ENCODE results near the gene DLG2. TPM values are rescaled to one million over a fixed set of nuclear protein-coding genes. Genes with fewer than 3 reads are reported as not detected.
"Not testable (repeated sequence)": the region's sequence is repeated elsewhere in the genome, so short reads cannot be mapped to it uniquely, and the experiment has no call there.

The DLG2 gene
- total RNA-seq, 2 donors from 2014 or later: 3.8 to 16.4 TPM

DNA sequence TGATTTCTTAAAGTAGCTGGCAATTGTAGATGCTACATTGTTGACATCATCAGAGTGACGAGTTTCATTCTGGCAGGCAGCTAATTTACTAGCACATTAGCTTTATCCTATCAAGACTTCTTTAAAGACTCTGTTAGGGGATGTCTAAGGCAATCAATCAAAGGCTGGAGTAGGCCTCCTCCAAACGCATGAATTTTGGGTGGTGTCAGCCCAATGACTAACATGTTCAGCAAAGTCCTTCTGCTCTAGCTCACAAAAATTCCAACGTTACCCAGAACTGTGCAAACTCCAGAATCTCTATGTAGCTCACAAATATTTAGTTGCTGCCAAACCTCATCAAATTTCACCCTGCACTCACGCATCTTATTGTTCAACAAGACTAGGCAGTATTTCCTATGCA, 395.6 kb downstream of the DLG2 start:
- no peak overlapping the region for H3K27ac ChIP-seq
- no peaks in the 10 kb centered on the region for H3K4me1 ChIP-seq (ENCODE audit: control insufficient read depth in 1 of 2, low read depth in 2 of 2)
- DNase-seq (ENCODE audit: low spot score) (no peak), ATAC-seq (ENCODE audit: insufficient number of reproducible peaks, low FRiP score, low read depth) (no peak)
- no peaks in the 10 kb centered on the region for H3K27me3 ChIP-seq (replicated peaks; ENCODE audit: insufficient read depth)
- no peak overlapping the region for H3K4me3 ChIP-seq
- H3K36me3 ChIP-seq: no peaks in the 10 kb centered on the region
- H3K9me3 ChIP-seq: peaks cover 6% of the 10 kb centered on the region
- TF ChIP-seq, protein P1, sequence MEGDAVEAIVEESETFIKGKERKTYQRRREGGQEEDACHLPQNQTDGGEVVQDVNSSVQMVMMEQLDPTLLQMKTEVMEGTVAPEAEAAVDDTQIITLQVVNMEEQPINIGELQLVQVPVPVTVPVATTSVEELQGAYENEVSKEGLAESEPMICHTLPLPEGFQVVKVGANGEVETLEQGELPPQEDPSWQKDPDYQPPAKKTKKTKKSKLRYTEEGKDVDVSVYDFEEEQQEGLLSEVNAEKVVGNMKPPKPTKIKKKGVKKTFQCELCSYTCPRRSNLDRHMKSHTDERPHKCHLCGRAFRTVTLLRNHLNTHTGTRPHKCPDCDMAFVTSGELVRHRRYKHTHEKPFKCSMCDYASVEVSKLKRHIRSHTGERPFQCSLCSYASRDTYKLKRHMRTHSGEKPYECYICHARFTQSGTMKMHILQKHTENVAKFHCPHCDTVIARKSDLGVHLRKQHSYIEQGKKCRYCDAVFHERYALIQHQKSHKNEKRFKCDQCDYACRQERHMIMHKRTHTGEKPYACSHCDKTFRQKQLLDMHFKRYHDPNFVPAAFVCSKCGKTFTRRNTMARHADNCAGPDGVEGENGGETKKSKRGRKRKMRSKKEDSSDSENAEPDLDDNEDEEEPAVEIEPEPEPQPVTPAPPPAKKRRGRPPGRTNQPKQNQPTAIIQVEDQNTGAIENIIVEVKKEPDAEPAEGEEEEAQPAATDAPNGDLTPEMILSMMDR (IDR thresholded peaks at IDR 0.05): no peak

DNA sequence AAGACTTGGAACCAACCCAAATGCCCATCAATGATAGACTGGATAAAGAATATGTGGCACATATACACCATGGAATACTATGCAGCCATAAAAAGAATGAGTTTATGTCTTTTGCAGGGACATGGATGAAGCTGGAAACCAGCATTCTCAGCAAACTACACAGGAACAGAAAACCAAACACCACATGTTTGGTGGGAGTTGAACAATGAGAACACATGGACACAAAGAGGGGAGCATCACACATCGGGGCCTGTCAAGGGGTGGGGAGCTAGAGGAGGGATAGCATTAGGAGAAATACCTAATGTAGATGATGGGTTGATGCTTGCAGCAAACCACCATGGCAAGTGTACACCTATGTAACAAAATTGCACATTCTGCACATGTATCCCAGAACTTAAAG, 397.4 kb downstream of the DLG2 start:
- DNase-seq (ENCODE audit: low spot score); H3K4me3 ChIP-seq; H3K27ac ChIP-seq; H3K4me1 ChIP-seq (ENCODE audit: control insufficient read depth in 1 of 2, low read depth in 2 of 2); H3K36me3 ChIP-seq; H3K27me3 ChIP-seq (replicated peaks; ENCODE audit: insufficient read depth); H3K9me3 ChIP-seq; ATAC-seq (ENCODE audit: insufficient number of reproducible peaks, low FRiP score, low read depth): not testable (repeated sequence)

DNA sequence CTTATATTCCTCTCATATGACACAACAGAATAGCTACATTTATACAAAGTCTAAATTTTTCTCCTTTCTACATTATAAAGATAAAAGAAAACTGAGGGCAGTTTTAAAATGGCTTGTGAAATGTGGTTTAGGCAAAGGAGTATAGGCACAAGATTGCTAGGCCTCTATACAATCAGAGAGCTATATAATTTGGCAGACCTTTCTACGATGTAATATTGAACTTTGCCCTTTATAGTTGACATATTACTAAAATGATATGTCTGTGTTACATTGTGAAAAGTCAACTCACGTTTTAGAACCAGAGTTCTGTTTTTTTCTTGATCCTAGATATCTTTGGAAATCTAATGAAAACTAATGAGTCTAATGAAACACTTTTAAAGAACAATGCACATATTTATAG, 430.2 kb downstream of the DLG2 start:
- no peak for DNase-seq (ENCODE audit: low spot score)
- TF ChIP-seq, protein P1 (IDR thresholded peaks at IDR 0.05): no peak
- no peaks in the 10 kb centered on the region for H3K27me3 ChIP-seq (replicated peaks; ENCODE audit: insufficient read depth)

DNA sequence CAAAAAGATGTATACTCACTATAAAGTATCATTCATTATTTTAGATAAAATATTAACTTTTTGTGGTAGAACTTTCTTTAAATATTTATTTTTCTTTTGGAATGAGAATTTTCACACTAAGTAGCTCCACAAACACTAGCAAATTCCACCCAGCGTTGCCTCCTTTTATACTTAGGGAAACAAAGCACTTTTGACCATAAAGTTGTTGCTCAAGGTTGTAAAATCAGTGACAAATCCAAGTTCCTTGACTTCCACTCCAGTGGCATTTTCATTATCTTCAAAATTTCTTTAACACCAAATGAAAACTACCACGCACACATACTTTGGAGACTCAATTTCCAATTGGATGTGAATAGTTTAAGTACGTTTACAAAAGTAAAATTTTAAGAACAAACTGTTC, 431.2 kb downstream of the DLG2 start:
- H3K4me1 ChIP-seq (ENCODE audit: control insufficient read depth in 1 of 2, low read depth in 2 of 2): no peaks in the 10 kb centered on the region
- H3K4me3 ChIP-seq: no peak overlapping the region
- ATAC-seq (ENCODE audit: insufficient number of reproducible peaks, low FRiP score, low read depth) (no peak), DNase-seq (ENCODE audit: low spot score) (no peak)
- no peaks in the 10 kb centered on the region for H3K27me3 ChIP-seq (replicated peaks; ENCODE audit: insufficient read depth)
- no peaks in the 10 kb centered on the region for H3K36me3 ChIP-seq
- H3K27ac ChIP-seq: no peak overlapping the region
- TF ChIP-seq, protein P1 (IDR thresholded peaks at IDR 0.05): no peak
- no peaks in the 10 kb centered on the region for H3K9me3 ChIP-seq

More for the DNA sequence above, 430.2 kb downstream of the DLG2 start:
- H3K9me3 ChIP-seq: peaks cover 8% of the 10 kb centered on the region
- H3K36me3 ChIP-seq: no peaks in the 10 kb centered on the region
- H3K27ac ChIP-seq: no peak overlapping the region
- H3K4me1 ChIP-seq (ENCODE audit: control insufficient read depth in 1 of 2, low read depth in 2 of 2): no peaks in the 10 kb centered on the region
- ATAC-seq (ENCODE audit: insufficient number of reproducible peaks, low FRiP score, low read depth): no peak
- H3K4me3 ChIP-seq: no peak overlapping the region

DNA sequence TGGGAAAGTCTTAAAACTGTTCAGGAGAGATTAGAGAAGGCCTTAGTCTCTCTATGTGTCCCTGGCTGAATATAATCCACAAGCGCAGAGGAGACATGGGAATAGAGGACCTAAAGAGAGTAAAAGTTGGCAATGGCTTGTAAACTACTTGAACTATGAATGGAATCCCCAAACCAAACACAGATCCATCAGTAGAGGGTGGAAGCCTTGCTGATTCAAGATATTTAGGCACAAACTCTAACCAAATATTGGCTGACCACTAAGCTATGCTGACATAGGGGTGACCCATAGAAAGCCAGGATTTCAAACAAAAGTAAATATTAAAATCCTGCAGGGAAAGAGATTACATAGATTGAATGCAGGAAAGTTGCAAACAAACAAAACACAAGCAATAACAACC, 439.2 kb downstream of the DLG2 start:
- Histone ChIP-seq H3K27ac (no peak overlapping the region), H3K36me3 (no peaks in the 10 kb centered on the region), H3K4me1 (ENCODE audit: control insufficient read depth in 1 of 2, low read depth in 2 of 2) (no peaks in the 10 kb centered on the region), H3K27me3 (replicated peaks; ENCODE audit: insufficient read depth) (no peaks in the 10 kb centered on the region), H3K9me3 (peaks cover 2% of the 10 kb centered on the region), H3K4me3 (no peak overlapping the region)
- ATAC-seq (ENCODE audit: insufficient number of reproducible peaks, low FRiP score, low read depth) (no peak), DNase-seq (ENCODE audit: low spot score) (no peak)
- TF ChIP-seq, protein P1 (IDR thresholded peaks at IDR 0.05): no peak

DNA sequence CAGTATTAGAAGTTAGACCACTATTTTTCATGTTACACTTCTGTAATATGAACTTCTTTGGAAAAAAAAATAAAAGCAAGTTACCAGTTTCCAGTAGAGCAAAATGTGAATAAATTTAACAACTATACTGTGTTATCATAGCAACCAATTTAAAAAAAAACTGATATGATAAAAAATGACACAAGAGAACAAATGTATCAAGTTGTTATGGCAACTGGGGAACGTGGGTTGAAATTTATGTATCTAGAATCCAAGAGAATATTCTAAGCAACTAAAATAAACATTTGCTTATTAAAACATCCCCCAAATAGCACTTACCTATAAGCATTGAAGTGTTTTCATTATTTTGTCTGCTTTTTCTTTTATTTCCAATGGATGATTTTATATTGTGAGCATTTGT, 442.4 kb downstream of the DLG2 start:
- no peak for DNase-seq (ENCODE audit: low spot score)
- H3K27ac ChIP-seq: no peak overlapping the region
- no peak overlapping the region for H3K4me3 ChIP-seq
- peaks cover 2% of the 10 kb centered on the region for H3K9me3 ChIP-seq
- H3K36me3 ChIP-seq: no peaks in the 10 kb centered on the region
- H3K27me3 ChIP-seq (replicated peaks; ENCODE audit: insufficient read depth): no peaks in the 10 kb centered on the region
- H3K4me1 ChIP-seq (ENCODE audit: control insufficient read depth in 1 of 2, low read depth in 2 of 2): no peaks in the 10 kb centered on the region
- no peak for ATAC-seq (ENCODE audit: insufficient number of reproducible peaks, low FRiP score, low read depth)
- TF ChIP-seq, protein P1 (IDR thresholded peaks at IDR 0.05): no peak

All from thoracic aorta (tissue), 2 donors.